ENCODE data around the gene SERAC1.

SERAC1 gene

DNA sequence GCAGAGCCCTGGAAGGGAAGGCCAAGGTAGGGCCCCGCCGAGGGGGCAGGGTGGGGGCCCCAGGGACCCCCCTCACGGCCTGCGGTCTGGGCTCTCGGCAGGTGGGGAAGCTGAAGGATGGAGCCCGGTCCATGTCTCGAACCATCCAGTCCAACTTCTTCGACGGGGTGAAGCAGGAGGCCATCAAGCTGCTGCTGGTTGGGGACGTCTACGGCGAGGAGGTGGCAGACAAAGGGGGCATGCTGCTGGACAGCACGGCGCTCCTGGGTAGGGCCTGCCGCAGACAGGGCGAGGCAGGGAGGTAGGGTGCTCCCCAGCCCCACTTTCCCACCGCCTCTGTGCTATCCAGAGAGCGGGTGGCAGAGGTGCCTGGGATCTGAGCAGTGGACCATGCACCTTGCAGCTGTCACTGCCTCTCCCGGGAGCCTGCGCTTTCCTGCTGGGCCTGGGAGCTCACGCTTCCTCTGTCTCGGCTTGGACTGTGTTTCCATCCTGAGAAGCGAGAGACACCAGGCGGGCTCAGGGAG, 103.3 kb downstream of the SERAC1 start:
- no peak overlapping the region for H3K9ac ChIP-seq (ENCODE audit: insufficient read length)
- no peaks in the 10 kb centered on the region for H3K36me3 ChIP-seq (ENCODE audit: insufficient read depth, low read length)
- no peak for DNase-seq (ENCODE audit: low read depth, low spot score)
- H3K27ac ChIP-seq: no peak overlapping the region
- H3K4me3 ChIP-seq: no peak overlapping the region
- no peaks in the 10 kb centered on the region for H3K9me3 ChIP-seq (ENCODE audit: low read depth, low read length)
- TF ChIP-seq EZH2 (IDR thresholded peaks at IDR 0.05): no peak
- TF ChIP-seq FOXP2 (optimal IDR thresholded peaks at IDR 0.05; ENCODE audit: control extremely low read depth, extremely low read length, insufficient read depth): no peak
- TF ChIP-seq POLR2AphosphoS5 (IDR thresholded peaks at IDR 0.05; ENCODE audit: borderline replicate concordance, low read depth, low read length): no peak

DNA sequence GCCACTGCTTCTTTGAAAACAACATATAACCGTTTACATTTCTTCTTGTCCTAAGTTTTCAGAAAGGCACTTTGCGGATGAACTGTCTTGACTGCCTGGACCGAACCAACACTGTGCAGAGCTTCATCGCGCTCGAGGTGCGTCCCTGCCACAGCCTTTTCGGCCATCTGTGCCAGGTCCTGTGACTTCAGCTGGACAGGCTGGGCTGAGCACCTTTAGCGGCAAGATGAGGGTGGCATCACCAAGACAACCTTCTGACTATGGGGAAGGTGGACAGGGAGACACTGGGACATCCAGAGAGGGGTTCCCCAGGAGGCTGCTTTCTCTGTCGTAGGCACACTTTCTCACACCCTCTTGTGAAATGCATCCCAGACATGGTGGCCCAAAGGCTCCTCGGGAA, 104.3 kb downstream of the SERAC1 start:
- H3K9ac ChIP-seq (ENCODE audit: insufficient read length): no peak overlapping the region
- no peaks in the 10 kb centered on the region for H3K36me3 ChIP-seq (ENCODE audit: insufficient read depth, low read length)
- DNase-seq (ENCODE audit: low read depth, low spot score): no peak
- H3K4me3 ChIP-seq: no peak overlapping the region
- no peak overlapping the region for H3K27ac ChIP-seq
- TF ChIP-seq FOXP2 (optimal IDR thresholded peaks at IDR 0.05; ENCODE audit: control extremely low read depth, extremely low read length, insufficient read depth) (no peak), POLR2AphosphoS5 (IDR thresholded peaks at IDR 0.05; ENCODE audit: borderline replicate concordance, low read depth, low read length) (no peak), EZH2 (IDR thresholded peaks at IDR 0.05) (no peak)
- H3K9me3 ChIP-seq (ENCODE audit: low read depth, low read length): no peaks in the 10 kb centered on the region

- Histone ChIP-seq H3K9ac (ENCODE audit: insufficient read length) (no peak overlapping the region), H3K4me3 (no peak overlapping the region), H3K9me3 (ENCODE audit: low read depth, low read length) (no peaks in the 10 kb centered on the region), H3K36me3 (ENCODE audit: insufficient read depth, low read length) (no peaks in the 10 kb centered on the region), H3K27ac (no peak overlapping the region)
- no peak for TF ChIP-seq POLR2AphosphoS5 (IDR thresholded peaks at IDR 0.05; ENCODE audit: borderline replicate concordance, low read depth, low read length)
- TF ChIP-seq FOXP2 (optimal IDR thresholded peaks at IDR 0.05; ENCODE audit: control extremely low read depth, extremely low read length, insufficient read depth): no peak
- no peak for TF ChIP-seq EZH2 (IDR thresholded peaks at IDR 0.05)
- DNase-seq (ENCODE audit: low read depth, low spot score): no peak
Measured at GRCh38 chr6:158061709-158062461, 106.2 kb downstream of the SERAC1 start.

DNA sequence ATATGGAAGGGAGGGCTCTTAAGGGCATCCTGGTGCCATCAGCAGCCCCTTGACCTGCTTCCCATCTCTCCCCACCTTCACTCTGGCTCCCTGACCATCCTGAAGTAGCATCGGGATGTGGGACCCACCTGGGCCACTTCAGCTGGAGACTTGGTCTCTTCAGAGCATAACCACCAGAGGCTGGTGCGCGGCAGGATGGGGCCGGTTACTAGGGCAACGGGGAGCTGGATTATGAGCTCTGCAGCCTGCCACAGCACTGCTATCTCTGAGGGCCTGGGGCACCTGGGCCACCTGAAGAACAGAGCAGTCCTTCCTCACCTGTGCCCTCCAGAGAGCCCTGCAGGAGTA, 106.7 kb downstream of the SERAC1 start:
- Histone ChIP-seq H3K9ac (ENCODE audit: insufficient read length) (no peak overlapping the region), H3K36me3 (ENCODE audit: insufficient read depth, low read length) (no peaks in the 10 kb centered on the region), H3K9me3 (ENCODE audit: low read depth, low read length) (no peaks in the 10 kb centered on the region), H3K4me3 (no peak overlapping the region), H3K27ac (no peak overlapping the region)
- no peak for TF ChIP-seq EZH2 (IDR thresholded peaks at IDR 0.05)
- no peak for TF ChIP-seq FOXP2 (optimal IDR thresholded peaks at IDR 0.05; ENCODE audit: control extremely low read depth, extremely low read length, insufficient read depth)
- no peak for TF ChIP-seq POLR2AphosphoS5 (IDR thresholded peaks at IDR 0.05; ENCODE audit: borderline replicate concordance, low read depth, low read length)
- DNase-seq (ENCODE audit: low read depth, low spot score): no peak

GRCh38 chr6:158060455-158061360, 107.4 kb downstream of the SERAC1 start:
- Histone ChIP-seq H3K27ac (peak overlapping the region; percentile 34; the same call in 1 of the 2 replicates), H3K36me3 (ENCODE audit: insufficient read depth, low read length) (no peaks in the 10 kb centered on the region), H3K4me3 (0 out of 2 replicates have a peak overlapping the region, but pooled peaks have one; percentile 13), H3K9me3 (ENCODE audit: low read depth, low read length) (no peaks in the 10 kb centered on the region), H3K9ac (ENCODE audit: insufficient read length) (no peak overlapping the region)
- DNase-seq (ENCODE audit: low read depth, low spot score): peak; percentile 20
- TF ChIP-seq POLR2AphosphoS5 (IDR thresholded peaks at IDR 0.05; ENCODE audit: borderline replicate concordance, low read depth, low read length) (0 out of 2 replicates have a peak, but pooled peaks have one; percentile 15), EZH2 (IDR thresholded peaks at IDR 0.05) (no peak), FOXP2 (optimal IDR thresholded peaks at IDR 0.05; ENCODE audit: control extremely low read depth, extremely low read length, insufficient read depth) (no peak)
